Measurements from ENCODE around the gene ESR1.

DNA sequence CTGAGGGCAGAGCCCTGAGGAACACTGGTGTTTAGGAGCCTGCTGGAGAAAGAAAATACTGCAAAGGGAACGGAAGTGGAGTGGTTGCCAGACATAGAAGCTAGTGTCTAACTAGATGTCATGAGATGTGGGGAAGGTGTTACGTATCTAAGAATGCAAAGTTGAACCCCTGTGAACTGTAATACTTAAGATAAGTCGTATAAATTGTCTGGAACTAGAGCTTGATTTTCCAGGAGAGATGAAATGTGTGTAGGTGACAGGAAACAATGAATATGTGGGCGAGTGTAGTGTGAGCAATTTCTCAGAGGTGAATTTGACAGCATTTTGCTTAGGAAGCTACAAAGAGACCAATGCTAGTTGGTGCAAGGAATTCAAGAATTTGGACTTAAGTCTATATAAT, 27.9 kb downstream of the ESR1 start:
- TF ChIP-seq, protein P1, sequence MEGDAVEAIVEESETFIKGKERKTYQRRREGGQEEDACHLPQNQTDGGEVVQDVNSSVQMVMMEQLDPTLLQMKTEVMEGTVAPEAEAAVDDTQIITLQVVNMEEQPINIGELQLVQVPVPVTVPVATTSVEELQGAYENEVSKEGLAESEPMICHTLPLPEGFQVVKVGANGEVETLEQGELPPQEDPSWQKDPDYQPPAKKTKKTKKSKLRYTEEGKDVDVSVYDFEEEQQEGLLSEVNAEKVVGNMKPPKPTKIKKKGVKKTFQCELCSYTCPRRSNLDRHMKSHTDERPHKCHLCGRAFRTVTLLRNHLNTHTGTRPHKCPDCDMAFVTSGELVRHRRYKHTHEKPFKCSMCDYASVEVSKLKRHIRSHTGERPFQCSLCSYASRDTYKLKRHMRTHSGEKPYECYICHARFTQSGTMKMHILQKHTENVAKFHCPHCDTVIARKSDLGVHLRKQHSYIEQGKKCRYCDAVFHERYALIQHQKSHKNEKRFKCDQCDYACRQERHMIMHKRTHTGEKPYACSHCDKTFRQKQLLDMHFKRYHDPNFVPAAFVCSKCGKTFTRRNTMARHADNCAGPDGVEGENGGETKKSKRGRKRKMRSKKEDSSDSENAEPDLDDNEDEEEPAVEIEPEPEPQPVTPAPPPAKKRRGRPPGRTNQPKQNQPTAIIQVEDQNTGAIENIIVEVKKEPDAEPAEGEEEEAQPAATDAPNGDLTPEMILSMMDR (conservative IDR thresholded peaks at IDR 0.05 in 1 of 2, IDR thresholded peaks at IDR 0.05 in 1 of 2; ENCODE audit: extremely low read depth in 1 of 2, insufficient read depth in 1 of 2, low read depth in 1 of 2, low read length in 2 of 2): no peak
- TF ChIP-seq EZH2 (IDR thresholded peaks at IDR 0.05; ENCODE audit: borderline replicate concordance, low read length): no peak
